Ascending aorta (tissue), 2 donors: Measurements from ENCODE around the gene MCM7. TPM values are rescaled to one million over a fixed set of nuclear protein-coding genes. Genes with fewer than 3 reads are reported as not detected.
"Not testable (repeated sequence)": the region's sequence is repeated elsewhere in the genome, so short reads cannot be mapped to it uniquely, and the experiment has no call there.

Experiments
- DNase-seq, 2 donors: peaks; one replicate each; pipeline ENCODE4 v3.0.0-alpha.2; 2019; ENCODE audit warnings: low spot score in 2 of 2
- H3K27ac ChIP-seq, 2 donors: fragments of 200-600 bp; sonication (generic); one replicate each; pipeline ENCODE4 v1.5.1; 2016 to 2017; ENCODE audit warnings: mild to moderate bottlenecking in 1 of 2
- H3K27me3 ChIP-seq: fragments of 200-600 bp; sonication (generic); one replicate; pipeline ENCODE4 v1.5.1; 2017
- H3K36me3 ChIP-seq, 2 donors: fragments of 200-600 bp; sonication (generic); one replicate each; pipeline ENCODE4 v1.5.1; 2016
- H3K4me1 ChIP-seq, 2 donors: fragments of 200-600 bp; sonication (generic); one replicate each; pipeline ENCODE4 v1.5.1; 2016 to 2017; ENCODE audit warnings: mild to moderate bottlenecking in 1 of 2
- H3K4me3 ChIP-seq, 2 donors: fragments of 200-600 bp; sonication (generic); one replicate each; pipeline ENCODE4 v1.5.1; 2016 to 2017; ENCODE audit warnings: mild to moderate bottlenecking in 1 of 2
- H3K9me3 ChIP-seq, 2 donors: fragments of 200-600 bp; sonication (generic); one replicate each; pipeline ENCODE4 v1.5.1; 2016
- intact Hi-C: fragments of 100-400 bp; cut with DNase I; formaldehyde crosslinking; loops from one replicate; pipeline ENCODE4 v1.15.1; 2023
- total RNA-seq: library from RNA; depleted of rRNA; stranded (reverse); fragments of >200 nt; gene quantifications from one replicate; pipeline ENCODE4 v1.1.0, GENCODE V29; 2016
- TF ChIP-seq, protein P1 (sequence below), 3 experiments: fragments of 200-600 bp in 2 of 3; fragments of 450-650 bp in 1 of 3; sonication (generic) in 2 of 3; IDR thresholded peaks; one replicate each; pipeline ENCODE4 v1.5.1; 2016 to 2019; ENCODE audit warnings: antibody characterized with exemption in 3 of 3, mild to moderate bottlenecking in 1 of 3, moderate library complexity in 1 of 3

The MCM7 gene
- total RNA-seq = 52.2 TPM

DNA sequence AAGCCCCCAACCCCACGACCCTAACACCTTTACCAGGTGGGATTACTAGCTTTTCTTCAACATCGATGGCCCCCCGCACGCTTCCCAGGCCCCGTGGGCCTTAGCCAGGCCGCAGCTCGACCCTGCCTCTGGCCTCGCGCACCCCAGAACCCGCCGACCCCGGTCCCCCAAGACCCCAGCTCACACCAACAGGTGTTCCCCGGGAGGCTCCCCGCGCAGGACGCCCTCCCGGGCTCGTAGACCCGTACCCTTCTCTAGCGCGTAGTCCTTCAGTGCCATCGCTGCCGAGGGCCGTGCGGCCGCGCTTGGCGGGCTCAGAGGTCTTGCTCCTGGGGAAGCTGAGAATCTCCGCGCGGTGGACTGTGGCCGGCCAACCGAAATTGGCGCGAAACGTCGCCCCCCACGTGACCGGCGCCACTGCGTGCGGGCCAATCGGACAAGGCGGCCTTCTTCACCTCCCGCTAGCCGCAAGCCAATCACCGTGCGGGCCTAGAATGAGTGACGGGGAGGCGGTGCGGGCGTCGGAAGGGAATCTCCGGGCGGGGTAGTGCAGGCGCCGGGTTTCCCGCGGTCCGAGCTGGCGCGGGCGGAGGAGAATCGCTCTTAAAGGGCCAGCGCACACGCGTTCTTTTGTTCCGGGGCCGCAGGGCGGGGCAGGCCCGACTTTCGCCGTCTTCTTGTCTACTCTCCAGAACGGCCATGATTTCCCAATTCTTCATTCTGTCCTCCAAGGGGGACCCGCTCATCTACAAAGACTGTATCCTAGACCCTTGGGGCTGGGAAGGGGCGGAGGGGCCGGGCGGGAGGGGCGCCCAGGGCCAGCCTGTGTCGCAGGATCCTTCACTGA lies at the start of gene MCM7, which contains the start of gene AP4M1:
Gene MCM7 (minus strand): TSS at position 382 of the 847 bp plus-strand sequence. CDS start 103 bp downstream, at position 279.
Gene AP4M1 (plus strand): TSS at position 628 of the 847 bp plus-strand sequence. CDS start 72 bp downstream, at position 700.
- Histone ChIP-seq H3K27ac (peak within 1 kb of the TSS; percentile 93 to 95), H3K4me3 (peak within 1 kb of the TSS; percentile 87), H3K36me3 (peaks cover 32 to 56% of the 10 kb centered on the region in 2 donors), H3K4me1 (peaks cover 4 to 15% of the 10 kb centered on the region in 2 donors), H3K9me3 (no peaks in the 10 kb centered on the region), H3K27me3 (no peaks in the 10 kb centered on the region)
- intact Hi-C loops = loop anchor here (1.0 to 2.0 kb wide), 4 partner anchors 18 to 76 kb away; partner anchors contain the start of genes CNPY4, GPC2, STAG3 and TAF6
- TF ChIP-seq, protein P1, sequence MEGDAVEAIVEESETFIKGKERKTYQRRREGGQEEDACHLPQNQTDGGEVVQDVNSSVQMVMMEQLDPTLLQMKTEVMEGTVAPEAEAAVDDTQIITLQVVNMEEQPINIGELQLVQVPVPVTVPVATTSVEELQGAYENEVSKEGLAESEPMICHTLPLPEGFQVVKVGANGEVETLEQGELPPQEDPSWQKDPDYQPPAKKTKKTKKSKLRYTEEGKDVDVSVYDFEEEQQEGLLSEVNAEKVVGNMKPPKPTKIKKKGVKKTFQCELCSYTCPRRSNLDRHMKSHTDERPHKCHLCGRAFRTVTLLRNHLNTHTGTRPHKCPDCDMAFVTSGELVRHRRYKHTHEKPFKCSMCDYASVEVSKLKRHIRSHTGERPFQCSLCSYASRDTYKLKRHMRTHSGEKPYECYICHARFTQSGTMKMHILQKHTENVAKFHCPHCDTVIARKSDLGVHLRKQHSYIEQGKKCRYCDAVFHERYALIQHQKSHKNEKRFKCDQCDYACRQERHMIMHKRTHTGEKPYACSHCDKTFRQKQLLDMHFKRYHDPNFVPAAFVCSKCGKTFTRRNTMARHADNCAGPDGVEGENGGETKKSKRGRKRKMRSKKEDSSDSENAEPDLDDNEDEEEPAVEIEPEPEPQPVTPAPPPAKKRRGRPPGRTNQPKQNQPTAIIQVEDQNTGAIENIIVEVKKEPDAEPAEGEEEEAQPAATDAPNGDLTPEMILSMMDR (IDR thresholded peaks at IDR 0.05) = no peak
- DNase-seq = peak; percentile 93 to 99

DNA sequence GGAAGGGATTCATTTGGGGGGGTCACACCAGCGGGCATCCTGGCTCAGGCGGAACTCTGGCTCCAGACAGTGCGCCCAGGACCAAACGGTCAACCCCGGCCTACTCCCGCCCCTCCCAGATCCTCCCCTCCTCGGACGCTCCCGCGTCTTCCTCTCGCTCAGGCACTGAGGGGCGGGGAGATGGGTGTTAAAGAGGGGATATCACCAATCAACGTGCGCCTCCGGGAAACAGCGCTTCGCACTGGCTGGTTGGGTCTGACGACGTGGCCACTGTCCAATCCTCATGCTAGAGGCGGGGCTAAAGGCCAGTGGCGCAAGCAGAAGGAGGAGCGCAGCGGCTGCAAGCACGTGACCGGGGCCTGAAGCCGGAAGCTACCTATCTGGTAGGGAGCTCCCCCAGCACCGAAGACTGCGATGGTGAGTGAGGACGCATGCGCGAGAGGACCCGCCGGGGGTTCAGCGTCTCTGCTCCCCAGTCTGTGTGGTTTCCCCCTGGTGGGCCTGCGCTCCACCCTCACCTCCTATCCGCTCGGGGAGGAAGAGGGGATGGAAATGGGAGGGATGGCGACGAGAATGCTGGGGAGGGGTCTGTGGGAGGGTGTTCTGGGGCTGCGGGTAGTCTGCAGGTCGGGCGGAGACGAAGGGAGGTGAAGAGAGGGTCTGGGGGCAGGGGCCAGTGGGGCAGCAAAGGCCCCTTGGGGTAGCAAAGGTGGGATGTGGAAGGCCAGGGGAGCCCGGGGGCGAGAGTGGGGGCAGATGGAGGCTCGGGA lies 47.5 kb upstream of the MCM7 start, which contains the start of gene LAMTOR4:
Gene LAMTOR4 (plus strand): TSS at position 360 of the 770 bp plus-strand sequence. CDS start 55 bp downstream, at position 415.
- peak within 1 kb of the TSS; percentile 86 to 91 for H3K4me3 ChIP-seq
- peaks cover 6 to 9% of the 10 kb centered on the region in 2 donors for H3K4me1 ChIP-seq
- H3K36me3 ChIP-seq = peaks cover 6 to 8% of the 10 kb centered on the region in 2 donors
- peak; percentile 98 to 99 for DNase-seq
- intact Hi-C loops = loop anchor here (1.0 to 2.0 kb wide), 3 partner anchors 22 to 30 kb away; partner anchors contain the start of genes CNPY4, GPC2, MBLAC1 and STAG3
- H3K27ac ChIP-seq = peak within 1 kb of the TSS; percentile 88 to 89
- no peaks in the 10 kb centered on the region for H3K9me3 ChIP-seq
- TF ChIP-seq, protein P1 (IDR thresholded peaks at IDR 0.05) = no peak
- no peaks in the 10 kb centered on the region for H3K27me3 ChIP-seq

DNA sequence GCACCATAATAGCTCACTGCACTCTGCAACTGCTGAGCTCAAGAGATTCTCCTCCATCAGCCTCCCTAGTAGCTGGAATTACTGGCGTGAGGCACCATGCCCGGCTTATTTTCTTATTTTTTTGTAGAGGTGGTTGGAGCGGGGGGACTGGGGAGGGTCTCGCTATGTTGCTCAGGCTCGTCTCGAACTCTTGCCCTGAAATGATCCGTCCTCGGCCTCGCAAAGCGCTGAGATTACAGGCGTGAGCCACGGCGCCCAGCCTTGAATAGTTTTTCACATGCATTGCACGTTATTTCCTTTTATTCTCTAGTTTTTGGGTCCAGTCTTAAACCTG lies 47.0 kb upstream of the MCM7 start:
- H3K4me1 ChIP-seq = peaks cover 6 to 9% of the 10 kb centered on the region in 2 donors
- intact Hi-C loops = loop anchor here (1.0 to 2.0 kb wide), 3 partner anchors 21 to 29 kb away; partner anchors contain the start of genes CNPY4, GPC2, MBLAC1 and STAG3
- DNase-seq = no peak
- peaks cover under 1 to 3% of the 10 kb centered on the region in 2 donors for H3K36me3 ChIP-seq
- H3K27me3 ChIP-seq = no peaks in the 10 kb centered on the region
- TF ChIP-seq, protein P1 (IDR thresholded peaks at IDR 0.05) = no peak
- peak overlapping the region; percentile 54 to 89 for H3K27ac ChIP-seq
- peak overlapping the region; percentile 64 to 86 for H3K4me3 ChIP-seq
- no peaks in the 10 kb centered on the region for H3K9me3 ChIP-seq

DNA sequence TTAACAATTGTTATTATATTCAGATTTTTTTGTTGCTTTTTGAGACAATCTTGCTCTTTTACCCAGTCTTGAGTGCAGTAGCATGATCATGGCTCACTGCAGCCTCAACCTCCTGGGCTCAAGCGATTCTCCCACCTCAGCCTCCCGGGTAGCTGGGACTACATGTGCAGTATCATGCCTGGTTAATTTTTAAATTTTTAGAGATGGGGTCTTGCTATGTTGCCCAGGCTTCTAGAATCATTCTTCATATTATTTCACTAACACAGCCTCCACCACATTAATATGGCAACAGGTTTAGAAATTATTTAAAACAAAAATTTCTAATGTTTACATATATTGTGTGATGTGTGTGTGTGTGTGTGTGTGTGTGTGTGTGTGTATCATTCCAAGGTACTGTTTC lies 46.1 kb upstream of the MCM7 start:
- no peaks in the 10 kb centered on the region for H3K9me3 ChIP-seq
- peaks cover 6 to 9% of the 10 kb centered on the region in 2 donors for H3K4me1 ChIP-seq
- H3K36me3 ChIP-seq = no peaks in the 10 kb centered on the region
- TF ChIP-seq, protein P1 (IDR thresholded peaks at IDR 0.05) = no peak
- H3K4me3 ChIP-seq = no peak overlapping the region
- intact Hi-C loops = no loop called here
- no peaks in the 10 kb centered on the region for H3K27me3 ChIP-seq
- no peak overlapping the region for H3K27ac ChIP-seq
- DNase-seq = no peak

DNA sequence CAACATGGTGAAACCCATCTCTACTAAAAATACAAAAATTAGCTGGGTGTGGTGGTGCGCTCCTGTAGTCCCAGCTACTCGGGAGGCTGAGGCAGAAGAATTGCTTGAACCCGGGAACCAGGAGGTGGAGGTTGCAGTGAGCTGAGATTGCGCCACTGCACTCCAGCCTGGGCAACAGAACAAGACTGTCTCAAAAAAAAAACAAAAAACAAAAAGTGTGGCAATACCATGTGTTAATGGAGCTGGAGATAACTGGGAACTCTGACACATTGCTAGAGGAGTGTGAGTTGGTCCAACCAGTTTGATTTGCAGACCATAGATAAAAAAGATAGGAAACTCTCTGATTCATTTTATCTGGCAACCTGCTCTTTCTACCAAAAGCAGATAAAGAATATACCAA lies 45.2 kb upstream of the MCM7 start:
- H3K27me3 ChIP-seq, DNase-seq, H3K4me1 ChIP-seq, intact Hi-C loops, H3K4me3 ChIP-seq, H3K27ac ChIP-seq, H3K9me3 ChIP-seq, H3K36me3 ChIP-seq: not testable (repeated sequence)
